Skin of body (tissue), 2 donors: ENCODE measurements around the gene C22orf23. TPM values are rescaled to one million over a fixed set of nuclear protein-coding genes. Genes with fewer than 3 reads are reported as not detected.

Source experiments
- DNase-seq: peaks from one replicate; lab custom pipeline; 2025; lab: John Stamatoyannopoulos, UW
- total RNA-seq: library from RNA; depleted of rRNA; stranded (reverse); fragments of >200 nt; gene quantifications from one replicate; pipeline ENCODE4 v1.2.3, GENCODE V29; 2014

The C22orf23 gene
- total RNA-seq, 1 donor from 2014 or later: 0.20 TPM

GRCh38 chr22:37925767-37926166 lies 27.6 kb downstream of the C22orf23 start:
- DNase-seq: no peak

DNA sequence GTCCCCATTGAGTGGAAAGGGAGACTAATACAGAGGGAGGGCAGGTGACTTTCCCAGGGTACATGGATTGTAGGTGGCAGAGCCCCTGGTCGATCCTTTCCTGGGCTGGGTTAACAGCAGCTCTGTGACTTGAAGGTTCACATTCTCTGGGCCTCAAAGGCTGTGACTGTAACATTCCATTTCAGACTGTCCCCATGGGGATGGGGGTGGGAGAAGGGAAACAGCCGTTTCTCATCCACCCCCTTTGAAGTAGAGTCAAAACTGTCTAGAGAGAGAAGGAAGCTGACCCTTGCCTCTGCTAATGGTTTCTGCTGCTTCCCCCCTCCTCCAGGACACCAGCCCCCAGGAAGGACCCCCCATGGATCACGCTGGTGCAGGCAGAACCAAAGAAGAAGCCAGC lies 28.1 kb downstream of the C22orf23 start:
- DNase-seq: no peak

- no peak for DNase-seq
Measured at GRCh38 chr22:37924386-37925065, 28.9 kb downstream of the C22orf23 start.

DNA sequence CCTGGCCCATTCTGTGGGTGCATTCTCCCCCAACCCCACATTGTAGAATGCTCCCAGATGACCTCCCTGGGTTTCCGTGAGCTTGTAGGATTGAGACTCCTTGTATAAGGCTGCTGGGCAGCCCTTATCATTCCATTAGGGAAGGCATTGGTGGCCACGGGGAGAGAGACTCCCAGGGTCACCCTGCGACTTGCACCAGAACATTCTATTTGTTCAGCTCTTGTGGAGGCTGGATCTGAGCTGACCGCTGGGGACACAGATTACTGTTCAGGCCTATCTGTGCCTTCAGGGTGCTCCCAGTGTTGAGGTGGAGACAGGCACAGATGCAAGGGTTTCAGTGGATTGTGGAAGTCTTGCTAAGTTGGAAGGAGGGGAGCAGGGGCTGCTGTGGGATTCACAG lies 29.5 kb downstream of the C22orf23 start:
- DNase-seq: no peak

GRCh38 chr22:37922191-37922590 lies 31.2 kb downstream of the C22orf23 start:
- no peak for DNase-seq

DNA sequence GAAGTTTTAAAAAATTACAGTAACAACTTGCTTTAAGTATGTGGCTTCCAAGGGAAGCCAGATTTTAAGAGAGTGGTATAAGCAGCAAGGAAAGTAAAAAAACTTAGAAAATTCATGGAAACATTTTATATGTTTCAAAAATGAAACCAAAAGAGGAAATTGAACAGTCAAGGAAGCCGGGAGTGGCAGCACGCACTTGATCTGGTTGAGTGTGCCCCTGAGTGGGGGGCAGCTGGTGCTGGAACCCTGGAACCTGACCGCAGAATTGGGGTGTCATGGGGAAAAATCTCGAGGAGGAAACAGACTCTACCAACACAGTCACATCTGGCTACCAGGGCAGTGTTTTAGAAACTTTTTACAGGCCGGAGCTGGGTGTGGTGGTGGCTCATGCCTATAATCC lies 33.3 kb downstream of the C22orf23 start:
- no peak for DNase-seq

GRCh38 chr22:37918580-37919270 lies 34.7 kb downstream of the C22orf23 start:
- DNase-seq: no peak

DNA sequence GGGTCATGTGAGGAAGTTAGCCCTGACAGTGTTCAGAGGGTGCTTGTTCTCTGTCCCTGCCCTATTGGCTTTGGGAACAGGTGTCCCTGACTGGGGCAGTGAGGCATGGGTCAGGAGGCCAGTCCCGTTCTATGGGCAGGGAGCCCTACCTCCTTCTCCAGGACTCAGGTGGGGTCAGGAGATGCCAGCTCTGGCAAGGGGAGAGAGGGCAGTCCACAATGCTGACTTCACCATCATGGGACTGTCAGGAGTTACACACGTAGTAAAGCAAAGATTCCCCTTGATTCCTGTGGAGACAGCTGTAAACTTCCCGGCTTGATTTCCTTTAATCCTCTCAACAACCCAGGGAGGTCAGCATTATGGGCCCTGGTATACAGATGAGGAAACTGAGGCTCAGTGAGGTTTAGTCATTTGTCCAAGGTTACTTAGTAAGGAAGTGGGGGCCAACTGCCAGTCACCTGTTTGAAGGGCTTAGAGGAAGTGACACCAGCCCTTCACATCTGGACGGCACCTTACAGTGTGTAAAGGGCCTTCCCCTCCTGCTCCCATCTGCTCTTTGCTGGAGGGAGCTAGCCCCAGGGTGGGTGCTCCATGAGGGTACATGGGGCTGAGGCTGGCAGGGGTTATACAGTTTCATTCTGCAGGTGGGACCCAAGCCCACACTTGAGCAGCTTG lies 35.4 kb downstream of the C22orf23 start:
- DNase-seq: no peak

DNA sequence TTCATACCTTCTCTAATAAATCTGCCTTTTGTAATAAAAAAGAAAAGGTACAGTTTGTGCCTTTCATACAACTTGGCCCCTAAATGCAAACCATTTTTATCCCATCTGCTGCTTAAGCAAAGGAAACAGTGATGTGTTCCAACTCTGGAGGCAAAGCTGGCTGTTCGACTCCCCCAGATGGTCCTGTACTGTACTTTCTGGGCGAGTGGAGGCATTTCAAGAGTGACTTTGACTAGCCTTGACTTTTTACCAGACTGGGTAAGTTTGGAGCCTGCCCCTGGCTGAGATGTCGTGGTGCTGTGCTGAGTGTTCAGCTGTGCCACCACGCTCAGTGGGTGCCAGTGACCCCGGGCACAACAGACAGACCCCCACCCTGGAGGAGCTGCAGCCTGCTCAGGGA lies 37.1 kb downstream of the C22orf23 start:
- DNase-seq: no peak

GRCh38 chr22:37913233-37913721 lies 40.1 kb downstream of the C22orf23 start:
- DNase-seq: no peak

DNA sequence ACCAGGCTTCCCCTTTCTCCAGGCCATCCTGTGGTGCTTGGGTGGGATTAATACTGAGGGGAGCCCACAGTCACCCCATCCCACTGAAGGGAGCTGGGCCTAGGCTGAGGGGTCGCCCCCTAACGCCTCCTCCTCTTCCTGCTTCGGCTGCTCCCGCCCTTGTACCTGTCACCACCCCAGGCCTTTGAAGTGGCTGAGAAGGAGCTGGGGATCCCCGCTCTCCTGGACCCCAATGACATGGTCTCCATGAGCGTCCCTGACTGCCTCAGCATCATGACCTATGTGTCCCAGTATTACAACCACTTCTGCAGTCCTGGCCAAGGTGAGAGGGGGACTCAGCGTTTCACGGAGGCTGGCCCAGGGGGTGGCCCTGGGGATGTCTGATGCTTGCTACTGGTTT lies 41.2 kb downstream of the C22orf23 start:
- no peak for DNase-seq

GRCh38 chr22:37911697-37912096 lies 41.7 kb downstream of the C22orf23 start:
- no peak for DNase-seq

DNA sequence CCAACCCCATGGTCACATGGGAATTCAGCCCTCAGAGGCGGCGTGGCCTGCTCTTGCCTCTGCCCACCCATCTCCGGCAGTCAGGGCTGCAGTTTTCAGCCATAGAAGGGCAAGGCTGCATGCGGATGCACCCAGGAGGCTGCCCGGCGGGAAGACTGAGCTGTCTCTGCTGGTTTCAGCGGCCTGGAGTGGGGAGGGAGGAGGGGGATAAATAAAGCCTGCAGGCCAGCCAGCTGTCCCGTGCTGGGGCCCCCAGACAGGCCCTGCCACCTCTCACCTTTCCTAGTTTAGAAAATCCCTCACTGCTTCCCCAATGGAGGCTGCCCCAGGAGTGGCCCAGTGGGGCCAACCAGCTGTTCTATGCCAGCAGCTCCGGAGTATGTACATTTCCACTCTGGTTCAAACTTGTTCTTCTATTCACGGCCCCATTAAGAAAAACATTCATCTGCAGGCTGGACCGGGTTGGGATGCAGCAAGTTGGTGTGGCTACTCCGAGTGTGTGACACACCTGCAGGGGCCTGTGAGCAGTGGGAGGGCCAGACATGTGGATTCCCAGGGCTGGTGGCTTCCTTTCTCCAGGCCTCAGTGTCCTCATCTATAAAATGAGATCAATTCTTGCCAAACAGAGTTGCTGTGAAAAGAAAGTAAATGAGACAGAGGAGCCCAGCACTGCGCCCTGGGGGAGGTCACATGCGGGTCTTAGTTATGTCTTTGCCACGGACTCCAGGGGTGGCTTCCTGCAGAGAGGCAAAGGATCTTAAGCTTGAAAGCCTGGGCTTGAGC lies 42.3 kb downstream of the C22orf23 start:
- no peak for DNase-seq

DNA sequence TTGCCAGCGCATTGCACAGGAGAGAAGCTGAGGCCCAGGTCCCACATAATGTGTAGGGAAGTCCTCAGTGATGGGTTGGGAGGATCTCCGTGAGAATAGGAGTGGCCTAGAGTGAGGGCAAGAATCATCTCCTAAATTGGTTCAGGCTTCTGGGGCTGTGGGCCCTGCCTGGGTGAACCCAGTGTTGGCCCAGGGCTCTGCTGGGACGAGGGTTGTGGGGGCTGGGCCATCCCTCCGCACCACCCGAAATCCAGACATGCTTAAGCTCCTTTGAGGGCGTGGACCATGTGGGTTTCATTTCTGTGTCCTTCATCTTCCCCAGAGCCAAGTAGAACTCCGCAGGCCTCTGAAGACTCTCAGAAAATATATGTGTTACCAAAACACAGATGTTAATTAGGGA lies 43.6 kb downstream of the C22orf23 start:
- peak; percentile 91 for DNase-seq

DNA sequence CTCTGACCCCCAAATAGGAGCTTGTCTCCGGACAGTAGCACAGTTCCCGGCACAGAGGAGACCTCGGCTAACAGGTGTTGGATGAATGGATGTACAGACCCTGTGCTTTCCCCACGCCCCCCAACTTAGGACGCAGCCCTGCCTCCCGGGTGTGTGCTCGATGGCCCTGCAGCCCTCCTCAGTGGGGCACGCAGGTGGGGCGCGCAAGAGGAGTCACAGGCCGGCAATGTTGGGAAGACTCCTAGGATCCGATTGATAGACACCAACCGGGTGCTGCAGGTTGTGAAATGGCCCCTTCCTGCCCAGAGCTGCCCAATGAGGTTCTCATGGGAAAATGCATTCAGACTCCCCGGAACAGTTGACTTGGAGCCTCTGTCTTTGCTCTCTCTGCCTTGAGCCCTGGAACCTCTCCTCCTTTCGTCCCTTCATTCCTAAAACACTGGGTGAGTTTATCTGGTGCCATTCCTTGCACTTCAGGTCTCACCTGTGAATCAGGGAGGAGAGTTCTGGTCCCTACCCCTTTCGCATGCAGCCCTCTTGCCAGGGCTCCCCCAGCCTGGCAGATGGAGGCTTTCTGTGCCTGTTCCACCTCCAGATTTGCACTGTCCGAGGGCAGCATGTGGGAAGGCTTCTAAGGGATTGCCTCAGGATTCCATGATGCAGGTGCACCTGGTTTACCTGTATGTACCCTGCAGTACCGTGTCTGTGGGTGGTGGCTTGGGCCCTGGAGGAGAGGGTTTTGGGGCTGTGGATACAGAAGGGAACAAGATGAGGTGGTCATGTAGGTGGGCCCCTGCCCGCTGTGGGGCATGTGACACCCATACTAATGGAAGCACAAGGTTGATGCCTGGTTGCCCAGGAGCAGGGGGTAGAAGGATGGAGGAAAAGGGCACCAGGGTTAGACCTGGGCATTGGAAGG lies 46.1 kb downstream of the C22orf23 start:
- DNase-seq: no peak

GRCh38 chr22:37906364-37907008 lies 46.9 kb downstream of the C22orf23 start:
- DNase-seq: no peak

DNA sequence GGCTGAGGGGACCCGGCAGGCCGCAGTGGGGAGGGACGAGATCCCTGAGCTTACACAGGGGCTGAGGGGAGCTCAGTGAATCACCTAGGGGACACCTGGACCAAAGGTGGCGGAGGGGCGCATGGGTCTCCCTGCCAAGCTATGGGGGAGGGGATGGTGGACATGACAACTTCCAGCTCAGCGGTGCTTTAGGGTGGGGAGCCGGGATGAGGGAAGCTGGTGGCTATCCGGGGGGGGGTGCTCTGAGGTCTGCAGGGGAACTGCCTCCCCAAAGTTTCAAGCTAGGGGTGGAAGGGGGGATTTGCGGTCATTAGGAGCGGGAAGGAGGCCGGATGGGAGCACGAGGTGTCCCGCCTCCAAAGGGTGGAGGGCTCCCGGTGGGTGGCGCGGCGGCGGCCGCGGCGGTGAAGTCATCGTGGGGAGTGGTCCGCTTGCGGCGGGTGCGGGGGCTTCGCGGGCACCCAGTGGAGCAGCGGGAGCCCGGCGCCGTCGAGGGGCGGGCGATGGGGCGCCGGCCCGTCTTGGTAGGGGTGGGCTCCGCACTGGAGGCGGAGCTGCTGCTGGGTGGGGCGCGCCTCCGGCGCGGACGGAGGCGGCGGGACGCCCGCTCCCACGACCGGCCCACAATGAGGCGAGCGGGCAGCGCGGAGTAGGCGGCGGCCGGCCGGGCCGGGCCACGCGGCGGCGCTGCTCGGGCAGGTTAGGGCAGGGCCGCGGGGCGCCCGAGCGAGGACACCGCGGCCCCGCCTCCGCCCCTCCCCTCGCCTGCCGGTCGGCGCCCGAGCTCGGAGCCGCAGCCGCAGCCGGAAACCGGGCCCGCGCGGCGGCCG lies 47.7 kb downstream of the C22orf23 start, which contains the start of gene MICALL1:
MICALL1 (plus strand) TSS at position 764 of the 830 bp plus-strand sequence. CDS start 126 bp downstream, outside the sequence.
- DNase-seq: no peak

- peak; percentile 48 for DNase-seq
Measured at GRCh38 chr22:37904572-37905533, 48.5 kb downstream of the C22orf23 start.
